DMS 273 (cell line): ENCODE data around the gene CASP3.
"Not testable (repeated sequence)": the region's sequence is repeated elsewhere in the genome, so short reads cannot be mapped to it uniquely, and the experiment has no call there.

Experiments used
- DNase-seq: peaks from one replicate; lab custom pipeline; 2025; ENCODE audit not compliant: unreplicated experiment; lab: John Stamatoyannopoulos, UW

Gene CASP3

GRCh38 chr4:184664445-184665210 is 15.4 kb upstream of the CASP3 start:
- DNase-seq: peak; percentile 26

- no peak for DNase-seq
These were observed 13.0 kb upstream of the CASP3 start for GRCh38 chr4:184662236-184662635.

GRCh38 chr4:184660978-184661377 is 11.7 kb upstream of the CASP3 start:
- DNase-seq: no peak

- DNase-seq: not testable (repeated sequence)
These were observed 8.6 kb upstream of the CASP3 start for GRCh38 chr4:184657820-184658219.

GRCh38 chr4:184657144-184657543 is 7.9 kb upstream of the CASP3 start:
- DNase-seq: no peak

- DNase-seq: no peak
These were observed 6.9 kb upstream of the CASP3 start for GRCh38 chr4:184655889-184656869.

GRCh38 chr4:184653650-184654049 is 4.4 kb upstream of the CASP3 start:
- DNase-seq: peak; percentile 74

GRCh38 chr4:184652681-184653080 is 3.4 kb upstream of the CASP3 start:
- not testable (repeated sequence) for DNase-seq

- no peak for DNase-seq
These were observed 2.7 kb upstream of the CASP3 start for GRCh38 chr4:184651899-184652298.

- DNase-seq: peak; percentile 51
These were observed 966 bp upstream of the CASP3 start for GRCh38 chr4:184649971-184650855.

- DNase-seq: peak; percentile 66
These were observed 778 bp downstream of the CASP3 start for GRCh38 chr4:184648313-184649025.

- peak; percentile 27 for DNase-seq
These were observed 1.3 kb downstream of the CASP3 start for GRCh38 chr4:184648054-184648312.

GRCh38 chr4:184647266-184648053 is 1.8 kb downstream of the CASP3 start:
- DNase-seq: no peak

- peak; percentile 8 for DNase-seq
These were observed 3.2 kb downstream of the CASP3 start for GRCh38 chr4:184645904-184646610.

- peak; percentile 42 for DNase-seq
These were observed 4.5 kb downstream of the CASP3 start for GRCh38 chr4:184644553-184645307.

GRCh38 chr4:184643731-184644130 is 5.5 kb downstream of the CASP3 start:
- DNase-seq: no peak

- DNase-seq: no peak
These were observed 7.8 kb downstream of the CASP3 start for GRCh38 chr4:184641451-184641850.

- DNase-seq: no peak
These were observed 8.2 kb downstream of the CASP3 start for GRCh38 chr4:184641022-184641421.
